Liver (tissue), 3 donors: ENCODE measurements around the gene DNAH17.

Experiments
- EGR1 ChIP-seq, 2 donors: IDR thresholded peaks; 2 replicates each; pipeline ENCODE4 v1.6.1; 2016 to 2018; ENCODE audit warnings: antibody characterized with exemption in 2 of 2, low read depth in 2 of 2
- TF ChIP-seq, protein P1 (sequence below): fragments of 150-350 bp; IDR thresholded peaks from 2 replicates; pipeline ENCODE4 v1.5.1; 2017; ENCODE audit warnings: improper control_type of control experiment, low read depth, low read length; ENCODE audit not compliant: missing input control
- donor health status: healthy.
- donor health status: healthy.

DNA sequence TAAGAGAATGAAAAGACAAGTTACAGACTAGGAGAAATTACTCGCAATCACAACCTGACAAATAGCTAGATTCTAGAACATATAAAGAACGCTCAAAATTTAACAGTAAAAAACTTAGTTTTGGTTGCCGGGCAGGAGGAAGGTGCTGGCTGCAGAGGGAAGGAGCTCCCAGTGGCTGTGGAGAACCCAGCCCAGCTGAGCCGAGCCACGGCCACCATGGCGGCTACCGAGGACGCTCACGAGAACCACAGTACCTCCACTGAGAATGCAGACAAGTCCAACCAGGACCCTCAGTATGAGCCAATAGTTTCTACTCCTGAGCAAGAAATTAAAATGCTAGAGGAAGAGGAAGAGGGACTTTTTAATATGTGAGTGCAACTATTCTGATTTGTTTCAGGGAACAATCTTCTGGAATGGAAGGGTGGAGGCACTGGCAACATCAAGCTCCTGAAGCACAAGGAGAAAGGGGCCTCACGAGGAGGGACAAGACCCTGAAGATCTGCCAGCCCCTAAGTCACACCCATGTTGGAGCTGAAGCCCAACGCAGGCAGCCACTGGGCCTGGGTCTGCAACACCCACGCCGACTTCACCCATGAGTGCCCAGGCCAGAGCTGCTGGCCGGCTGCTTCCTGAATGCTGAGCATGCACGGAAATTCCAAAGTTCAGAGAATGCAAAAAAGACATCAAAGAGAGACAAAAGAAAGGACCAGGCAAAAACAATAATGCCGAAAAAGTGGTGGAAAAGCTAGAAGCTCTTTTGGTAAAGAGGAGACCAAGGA lies 55.0 kb downstream of the DNAH17 start:
- TF ChIP-seq, protein P1, sequence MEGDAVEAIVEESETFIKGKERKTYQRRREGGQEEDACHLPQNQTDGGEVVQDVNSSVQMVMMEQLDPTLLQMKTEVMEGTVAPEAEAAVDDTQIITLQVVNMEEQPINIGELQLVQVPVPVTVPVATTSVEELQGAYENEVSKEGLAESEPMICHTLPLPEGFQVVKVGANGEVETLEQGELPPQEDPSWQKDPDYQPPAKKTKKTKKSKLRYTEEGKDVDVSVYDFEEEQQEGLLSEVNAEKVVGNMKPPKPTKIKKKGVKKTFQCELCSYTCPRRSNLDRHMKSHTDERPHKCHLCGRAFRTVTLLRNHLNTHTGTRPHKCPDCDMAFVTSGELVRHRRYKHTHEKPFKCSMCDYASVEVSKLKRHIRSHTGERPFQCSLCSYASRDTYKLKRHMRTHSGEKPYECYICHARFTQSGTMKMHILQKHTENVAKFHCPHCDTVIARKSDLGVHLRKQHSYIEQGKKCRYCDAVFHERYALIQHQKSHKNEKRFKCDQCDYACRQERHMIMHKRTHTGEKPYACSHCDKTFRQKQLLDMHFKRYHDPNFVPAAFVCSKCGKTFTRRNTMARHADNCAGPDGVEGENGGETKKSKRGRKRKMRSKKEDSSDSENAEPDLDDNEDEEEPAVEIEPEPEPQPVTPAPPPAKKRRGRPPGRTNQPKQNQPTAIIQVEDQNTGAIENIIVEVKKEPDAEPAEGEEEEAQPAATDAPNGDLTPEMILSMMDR, result no peak
- no peak for TF ChIP-seq EGR1 (IDR thresholded peaks at IDR 0.05; ENCODE audit: low read depth in 2 of 2)
